ELF-1 (cell line): ENCODE data around the gene KY.
A peak's percentile ranks its signal among the peaks of the same experiment; 100 is the strongest.

Experiments used
- DNase-seq: peaks from one replicate; pipeline ENCODE4 v3.0.0-alpha.2; 2016; ENCODE audit warnings: low read depth, low spot score

KY gene

GRCh38 chr3:134667956-134668355, 17.1 kb upstream of the KY start:
- no peak for DNase-seq

GRCh38 chr3:134667406-134667805, 16.6 kb upstream of the KY start:
- no peak for DNase-seq

GRCh38 chr3:134666885-134667284, 16.1 kb upstream of the KY start:
- no peak for DNase-seq

GRCh38 chr3:134666466-134666865, 15.6 kb upstream of the KY start:
- DNase-seq, result no peak

- no peak for DNase-seq
Measured at GRCh38 chr3:134666052-134666451, 15.2 kb upstream of the KY start.

GRCh38 chr3:134665243-134665642, 14.4 kb upstream of the KY start:
- no peak for DNase-seq

- peak; percentile 32 for DNase-seq
Measured at GRCh38 chr3:134663721-134664456, 13.1 kb upstream of the KY start.

- DNase-seq, result no peak
Measured at GRCh38 chr3:134660046-134660441, 9.2 kb upstream of the KY start.

- no peak for DNase-seq
Measured at GRCh38 chr3:134659391-134660045, 8.7 kb upstream of the KY start.

- no peak for DNase-seq
Measured at GRCh38 chr3:134658555-134658954, 7.7 kb upstream of the KY start.

GRCh38 chr3:134656211-134656800, 5.5 kb upstream of the KY start:
- DNase-seq, result no peak

GRCh38 chr3:134655706-134656105, 4.9 kb upstream of the KY start:
- DNase-seq, result no peak

- no peak for DNase-seq
Measured at GRCh38 chr3:134654031-134654430, 3.2 kb upstream of the KY start.

GRCh38 chr3:134652886-134653630, 2.2 kb upstream of the KY start:
- DNase-seq, result no peak

GRCh38 chr3:134652409-134652831, 1.6 kb upstream of the KY start:
- DNase-seq, result no peak

GRCh38 chr3:134651347-134652041, 672 bp upstream of the KY start:
- no peak for DNase-seq

GRCh38 chr3:134649106-134649705, 1.6 kb downstream of the KY start:
- DNase-seq, result no peak

- no peak for DNase-seq
Measured at GRCh38 chr3:134647902-134648760, 2.7 kb downstream of the KY start.

- no peak for DNase-seq
Measured at GRCh38 chr3:134646086-134646485, 4.7 kb downstream of the KY start.

- no peak for DNase-seq
Measured at GRCh38 chr3:134645515-134645914, 5.3 kb downstream of the KY start.
